ENCODE results near the gene CDK11B. TPM values are rescaled to one million over a fixed set of nuclear protein-coding genes. Genes with fewer than 3 reads are reported as not detected.
A peak's percentile ranks its signal among the peaks of the same experiment; 100 is the strongest.
"Not testable (repeated sequence)": the region's sequence is repeated elsewhere in the genome, so short reads cannot be mapped to it uniquely, and the experiment has no call there.

CDK11B gene
- total RNA-seq = 10 to 100 TPM; 12.8 to 23.7 (median 15.0) TPM

DNA sequence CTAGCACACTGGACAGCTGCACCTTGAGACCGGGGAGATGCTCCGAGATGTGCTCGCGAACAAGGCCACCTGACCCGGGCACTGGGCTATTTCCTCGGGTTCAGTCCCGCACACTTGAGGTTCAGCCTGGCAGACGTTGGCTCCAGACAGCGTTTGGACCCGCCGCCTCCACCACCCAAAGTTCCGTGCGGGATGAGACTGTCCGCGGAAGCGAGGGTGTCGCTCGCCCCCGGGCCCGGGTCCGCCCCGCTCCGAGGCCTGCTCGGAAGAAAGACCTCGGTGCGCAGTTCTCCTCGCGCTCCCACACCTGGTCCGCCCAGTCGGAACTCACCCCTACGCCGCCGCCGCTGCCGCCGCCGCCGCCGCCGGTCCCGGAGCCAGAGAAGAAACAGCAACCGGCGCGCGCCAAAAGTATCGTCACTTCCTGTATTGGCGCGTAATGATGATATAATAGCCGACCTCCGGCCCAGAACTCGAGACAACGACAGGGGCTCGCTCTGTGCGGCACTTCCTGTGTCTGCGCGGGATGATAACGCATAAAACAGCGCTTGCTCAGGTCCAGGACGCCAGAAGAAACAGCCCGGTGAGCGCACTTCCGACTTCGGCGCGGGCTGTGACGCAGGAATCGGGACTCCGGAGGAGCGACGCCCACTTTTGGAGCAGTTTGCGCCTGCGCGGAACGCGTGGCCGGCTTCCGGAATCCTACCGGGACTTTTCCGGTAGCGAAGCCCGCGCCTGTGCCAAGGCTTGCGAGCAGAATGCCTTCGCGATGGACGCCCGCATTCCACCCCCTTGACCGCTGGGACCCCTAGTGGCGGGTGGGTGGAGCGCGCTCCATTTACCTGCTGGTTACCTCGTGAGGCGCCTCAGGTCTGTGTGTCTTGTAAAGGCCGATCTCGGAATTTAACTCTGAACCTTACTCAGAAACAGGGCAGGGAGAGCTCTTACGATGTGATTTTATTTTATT lies at the start of gene CDK11B:
Gene CDK11B (minus strand): TSS at position 422 of the 967 bp plus-strand sequence. CDS start 1,519 bp downstream, outside the sequence.
- Histone ChIP-seq H3K27ac (peak within 1 kb of the TSS; percentile 89 to 99 (median 98)), H3K36me3 (peaks cover 30 to 31% of the 10 kb centered on the region in 2 donors), H3K4me3 (replicated peaks in 1 of 3) (peak within 1 kb of the TSS; percentile 70 to 78 (median 73))
- H3K9me3 ChIP-seq; H3K4me1 ChIP-seq; H3K27me3 ChIP-seq; intact Hi-C loops (cut with DNase I): not testable (repeated sequence)
- WGBS, 2 donors = 0% methylated on average over 33 of the region's 96 CpGs; no CpG with 5 or more reads in 1 of the 2 donors
- DNase-seq = peak; percentile 89 to 95
- TF ChIP-seq CTCF (IDR thresholded peaks at IDR 0.05) (peak in 4 of 6 experiments; percentile 19 to 31 (median 21)), POLR2A (IDR thresholded peaks at IDR 0.05) (peak in 1 of 2 donors; percentile 53)

- H3K27ac ChIP-seq; intact Hi-C loops (cut with DNase I): not testable (repeated sequence)
Measured at GRCh38 chr1:1707897-1708296, 49.1 kb upstream of the CDK11B start.

DNA sequence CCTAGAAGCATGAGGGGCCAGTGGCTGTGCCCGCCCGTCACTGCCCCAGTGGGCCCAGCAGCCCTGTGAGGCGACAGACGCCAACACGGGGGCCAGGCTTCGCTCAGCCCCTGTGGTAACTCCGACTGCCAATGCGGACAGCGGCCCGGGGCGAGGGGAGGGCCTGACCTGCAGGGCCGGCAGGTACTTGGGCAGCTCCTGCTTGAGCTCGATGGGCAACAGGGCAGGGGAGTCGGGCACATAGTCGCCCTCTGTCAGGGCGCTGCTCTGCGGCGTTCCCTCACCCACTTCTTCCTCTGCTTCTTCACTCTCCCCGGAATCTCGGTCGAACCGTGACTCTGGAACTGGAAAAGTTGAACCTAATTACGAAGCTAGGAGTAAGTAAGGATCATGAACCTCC lies 48.4 kb upstream of the CDK11B start:
- H3K27me3 ChIP-seq; intact Hi-C loops (cut with DNase I); H3K4me1 ChIP-seq; H3K9me3 ChIP-seq; H3K4me3 ChIP-seq (replicated peaks in 1 of 3); DNase-seq; H3K27ac ChIP-seq: not testable (repeated sequence)
- H3K36me3 ChIP-seq = peaks cover 10 to 17% of the 10 kb centered on the region in 2 donors
- WGBS, 2 donors = 93% methylated on average over 3 of the region's 23 CpGs; no CpG with 5 or more reads in 1 of the 2 donors

More at GRCh38 chr1:1707897-1708296, 49.1 kb upstream of the CDK11B start:
- H3K9me3 ChIP-seq; DNase-seq; H3K4me3 ChIP-seq (replicated peaks in 1 of 3); H3K27me3 ChIP-seq; H3K4me1 ChIP-seq: not testable (repeated sequence)
- no CpG with 5 or more reads among the region's 20 CpGs for WGBS, 2 donors
- H3K36me3 ChIP-seq = peaks cover 10 to 17% of the 10 kb centered on the region in 2 donors

DNA sequence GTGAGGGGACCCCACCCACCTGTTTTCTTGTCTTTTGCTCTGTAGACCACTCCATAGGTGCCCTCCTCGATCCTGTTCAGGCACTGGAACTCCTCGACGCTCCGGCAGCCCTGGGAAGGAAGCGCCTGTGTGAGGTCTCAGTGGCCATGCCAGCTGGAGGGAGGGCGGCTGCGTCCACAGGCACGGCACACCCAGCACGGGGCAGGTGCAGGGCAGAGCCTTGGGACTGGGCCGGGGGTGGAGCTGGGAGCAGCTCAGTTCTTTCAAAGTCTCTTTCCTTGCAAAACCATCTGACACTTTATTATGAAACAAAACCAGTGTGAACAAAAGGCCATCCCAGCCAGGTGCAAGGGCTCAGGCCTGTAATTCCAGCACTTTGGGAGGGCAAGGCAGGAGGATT lies 46.8 kb upstream of the CDK11B start:
- H3K4me3 ChIP-seq (replicated peaks in 1 of 3); intact Hi-C loops (cut with DNase I); DNase-seq; H3K27ac ChIP-seq; H3K4me1 ChIP-seq; H3K9me3 ChIP-seq; H3K27me3 ChIP-seq: not testable (repeated sequence)
- no CpG with 5 or more reads among the region's 10 CpGs for WGBS, 2 donors
- H3K36me3 ChIP-seq = peaks cover 10 to 17% of the 10 kb centered on the region in 2 donors

- peaks cover 10 to 17% of the 10 kb centered on the region in 2 donors for H3K36me3 ChIP-seq
- DNase-seq; H3K27ac ChIP-seq; H3K27me3 ChIP-seq; H3K4me1 ChIP-seq; H3K4me3 ChIP-seq (replicated peaks in 1 of 3); intact Hi-C loops (cut with DNase I); H3K9me3 ChIP-seq: not testable (repeated sequence)
- 94 to 95% methylated on average over 12 to 24 of the region's 27 CpGs for WGBS, 2 donors
Measured at GRCh38 chr1:1704284-1704957, 45.6 kb upstream of the CDK11B start.

DNA sequence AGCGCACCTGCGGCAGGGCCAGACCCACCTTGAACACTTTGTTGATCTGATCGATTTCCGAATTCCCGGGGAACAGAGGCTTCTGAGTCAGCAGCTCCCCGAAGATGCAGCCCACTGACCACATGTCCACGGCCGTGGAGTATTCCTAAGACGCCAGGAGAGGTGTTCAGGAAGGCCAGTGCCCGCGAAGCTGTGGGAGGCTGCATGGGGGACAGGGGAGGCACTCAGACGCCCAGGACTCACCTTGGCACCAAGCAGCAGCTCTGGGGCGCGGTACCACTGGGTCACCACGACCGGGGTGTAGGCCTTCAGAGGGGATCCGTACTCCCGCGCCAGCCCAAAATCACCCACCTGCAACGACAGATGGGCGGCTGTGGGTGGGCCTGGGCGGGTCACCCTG lies 45.0 kb upstream of the CDK11B start:
- WGBS, 2 donors = 87 to 96% methylated on average over 3 to 17 of the region's 22 CpGs
- Histone ChIP-seq H3K36me3 (peaks cover 10 to 17% of the 10 kb centered on the region in 2 donors), H3K9me3 (no peaks in the 10 kb centered on the region), H3K27me3 (no peaks in the 10 kb centered on the region), H3K4me3 (replicated peaks in 1 of 3) (no peak overlapping the region), H3K27ac (no peak overlapping the region), H3K4me1 (no peaks in the 10 kb centered on the region)
- TF ChIP-seq CTCF (IDR thresholded peaks at IDR 0.05) (no peak), POLR2A (IDR thresholded peaks at IDR 0.05) (no peak)
- DNase-seq = no peak
- intact Hi-C loops (cut with DNase I) = no loop called here

GRCh38 chr1:1702506-1702905 lies 43.7 kb upstream of the CDK11B start:
- H3K27me3 ChIP-seq; intact Hi-C loops (cut with DNase I); H3K4me1 ChIP-seq; H3K9me3 ChIP-seq; H3K27ac ChIP-seq; H3K4me3 ChIP-seq (replicated peaks in 1 of 3); DNase-seq: not testable (repeated sequence)
- 91 to 93% methylated on average over 9 to 13 of the region's 18 CpGs for WGBS, 2 donors
- H3K36me3 ChIP-seq = peaks cover 10 to 17% of the 10 kb centered on the region in 2 donors

DNA sequence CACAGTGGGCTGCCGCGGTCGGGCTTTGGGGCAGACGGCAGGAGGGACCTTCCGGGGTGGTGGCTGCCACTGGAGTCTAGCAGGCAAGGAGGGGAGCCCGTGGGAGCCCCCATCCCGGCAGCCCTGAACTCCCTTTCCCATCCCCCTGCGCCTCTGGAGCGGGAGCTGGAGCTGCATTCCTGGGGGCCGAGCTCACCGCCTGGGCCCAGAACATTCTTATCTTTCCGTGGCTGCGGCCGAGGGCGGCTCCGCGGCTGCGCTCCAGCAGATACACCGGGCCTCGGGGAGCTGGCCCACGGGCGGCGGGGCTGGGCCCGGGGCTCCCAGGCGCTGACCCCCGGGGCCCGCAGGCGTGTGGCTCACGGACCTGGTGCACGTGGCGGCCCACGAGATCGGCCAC lies 41.8 kb upstream of the CDK11B start:
- DNase-seq; intact Hi-C loops (cut with DNase I); H3K9me3 ChIP-seq; H3K27ac ChIP-seq; H3K4me1 ChIP-seq; H3K4me3 ChIP-seq (replicated peaks in 1 of 3); H3K27me3 ChIP-seq: not testable (repeated sequence)
- H3K36me3 ChIP-seq = peaks cover 10 to 12% of the 10 kb centered on the region in 2 donors
- no CpG with 5 or more reads among the region's 33 CpGs for WGBS, 2 donors

DNA sequence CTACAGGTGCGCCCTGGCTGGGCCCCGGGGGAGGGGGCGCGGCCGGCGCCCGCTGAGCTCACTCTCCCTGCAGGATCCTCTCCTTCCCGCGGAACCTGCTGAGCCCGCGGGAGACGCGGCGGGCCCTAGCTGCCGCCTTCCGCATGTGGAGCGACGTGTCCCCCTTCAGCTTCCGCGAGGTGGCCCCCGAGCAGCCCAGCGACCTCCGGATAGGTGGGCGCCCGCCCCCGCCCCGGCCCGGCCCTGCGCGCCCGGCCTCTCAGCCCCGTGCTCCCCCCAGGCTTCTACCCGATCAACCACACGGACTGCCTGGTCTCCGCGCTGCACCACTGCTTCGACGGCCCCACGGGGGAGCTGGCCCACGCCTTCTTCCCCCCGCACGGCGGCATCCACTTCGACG lies 41.3 kb upstream of the CDK11B start:
- H3K27ac ChIP-seq; DNase-seq; H3K9me3 ChIP-seq; intact Hi-C loops (cut with DNase I); H3K4me3 ChIP-seq (replicated peaks in 1 of 3); H3K4me1 ChIP-seq; H3K27me3 ChIP-seq: not testable (repeated sequence)
- WGBS, 2 donors = no CpG with 5 or more reads among the region's 45 CpGs
- peaks cover 10 to 12% of the 10 kb centered on the region in 2 donors for H3K36me3 ChIP-seq

DNA sequence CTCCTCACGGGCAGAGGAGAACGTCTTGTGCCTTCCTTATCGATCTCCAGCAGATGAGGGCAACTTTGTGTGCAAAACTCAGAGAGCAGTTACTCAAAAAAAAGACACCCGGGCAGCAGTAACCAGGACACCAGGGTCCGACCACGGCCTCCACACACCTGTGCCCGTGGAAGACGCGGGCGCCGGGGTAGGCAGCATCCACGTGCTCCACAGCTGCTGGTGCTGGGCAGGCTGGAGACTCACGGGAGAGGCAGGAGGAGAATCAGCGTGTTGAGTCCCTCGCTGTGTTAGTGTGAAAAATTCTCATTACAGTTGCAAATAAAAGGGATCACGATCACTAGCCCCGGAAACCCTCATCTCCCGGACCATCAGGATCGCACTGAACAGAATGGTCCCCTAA lies 40.3 kb upstream of the CDK11B start:
- H3K4me1 ChIP-seq; H3K4me3 ChIP-seq (replicated peaks in 1 of 3); H3K27ac ChIP-seq; H3K36me3 ChIP-seq; H3K27me3 ChIP-seq; intact Hi-C loops (cut with DNase I); DNase-seq; H3K9me3 ChIP-seq: not testable (repeated sequence)
- no CpG with 5 or more reads among the region's 19 CpGs for WGBS, 2 donors

Data from thyroid gland (tissue), 4 donors.